ENCODE measurements around the gene ADGRD1. TPM values are rescaled to one million over a fixed set of nuclear protein-coding genes. Genes with fewer than 3 reads are reported as not detected.

Gene ADGRD1
- polyA plus RNA-seq, 3 donors: 3.3 to 11.0 (median 10.3) TPM

DNA sequence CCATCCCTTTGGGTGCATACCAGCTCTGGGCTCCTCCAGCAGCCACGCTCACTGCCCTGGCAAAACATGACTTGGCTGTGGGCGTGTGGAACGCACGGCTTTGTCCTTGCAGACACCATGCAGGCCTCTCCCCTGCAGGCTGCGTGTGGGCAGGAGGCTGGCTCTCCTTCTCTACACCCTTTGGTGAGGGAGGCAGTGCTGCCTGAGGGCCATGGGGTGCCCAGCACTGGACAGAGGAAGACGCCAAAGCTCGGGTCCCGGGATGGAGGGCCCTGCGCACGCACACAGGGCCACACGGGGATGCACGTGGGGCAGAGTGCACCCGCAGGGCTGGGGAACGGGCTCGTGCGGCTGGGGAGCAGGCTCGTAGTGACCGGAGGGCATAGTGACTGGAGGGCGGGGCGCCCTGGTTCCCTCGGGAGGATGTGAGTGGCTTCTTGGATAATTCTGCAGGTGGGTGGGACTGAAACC is 89.7 kb downstream of the ADGRD1 start:
- WGBS, 3 donors: 87 to 92% (median 91%) methylated on average over 21 of the region's 21 CpGs
- H3K27ac ChIP-seq (ENCODE audit: low read depth, low read length): no peak overlapping the region

DNA sequence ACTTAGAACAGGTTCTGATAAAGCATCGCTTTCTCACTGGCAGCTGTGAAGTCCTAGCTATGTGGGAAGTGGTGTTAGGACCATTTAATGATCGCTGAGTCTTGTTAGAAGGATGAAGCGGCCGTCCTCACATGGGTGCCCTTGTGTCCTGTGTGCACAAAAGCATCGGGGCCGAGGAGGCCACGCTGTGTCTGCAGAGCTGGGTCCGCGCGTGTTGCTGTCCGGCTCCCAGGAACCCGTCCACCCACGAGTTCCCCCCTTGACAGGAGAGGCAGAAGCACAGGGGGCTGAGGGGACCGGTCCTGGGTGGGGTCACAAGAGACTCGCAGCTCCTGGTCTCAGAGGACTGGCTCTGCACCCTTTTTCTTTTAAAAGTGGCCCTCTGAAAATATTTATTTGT is 90.4 kb downstream of the ADGRD1 start:
- WGBS, 3 donors: 81 to 94% (median 86%) methylated on average over 15 of the region's 15 CpGs
- no peak overlapping the region for H3K27ac ChIP-seq (ENCODE audit: low read depth, low read length)

DNA sequence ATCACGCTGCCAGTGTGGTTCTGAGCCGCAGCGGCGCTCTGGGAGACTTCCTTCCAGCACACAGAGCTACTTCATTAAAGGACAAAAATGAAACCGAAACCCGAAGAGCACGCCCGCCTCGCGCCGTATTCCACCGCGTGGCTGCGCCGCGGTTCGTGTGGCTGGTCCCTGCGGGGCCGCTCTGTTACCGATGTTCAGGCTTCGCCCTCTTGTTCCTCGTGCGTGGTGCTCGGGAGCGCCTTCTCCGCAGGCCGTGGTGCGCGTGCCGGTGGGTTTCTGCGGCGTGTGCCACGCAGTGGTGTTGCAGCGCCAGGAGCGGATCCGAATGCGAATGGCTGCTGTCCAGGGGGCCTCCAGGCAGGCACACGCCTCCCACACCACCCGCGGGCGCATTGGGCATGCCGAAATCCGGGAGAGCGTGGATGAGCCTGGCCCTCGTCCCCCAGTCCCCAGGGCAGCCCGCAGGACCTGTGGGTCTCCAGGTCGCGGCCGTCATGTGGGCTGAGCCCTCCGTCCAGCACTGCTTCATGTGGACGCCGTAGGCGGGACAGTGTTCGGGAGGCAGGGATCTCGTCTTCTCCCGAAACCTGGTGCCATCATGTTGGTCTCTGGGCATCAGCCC is 91.2 kb downstream of the ADGRD1 start:
- no peak overlapping the region for H3K27ac ChIP-seq (ENCODE audit: low read depth, low read length)
- 92 to 95% (median 93%) methylated on average over 56 of the region's 56 CpGs for WGBS, 3 donors

DNA sequence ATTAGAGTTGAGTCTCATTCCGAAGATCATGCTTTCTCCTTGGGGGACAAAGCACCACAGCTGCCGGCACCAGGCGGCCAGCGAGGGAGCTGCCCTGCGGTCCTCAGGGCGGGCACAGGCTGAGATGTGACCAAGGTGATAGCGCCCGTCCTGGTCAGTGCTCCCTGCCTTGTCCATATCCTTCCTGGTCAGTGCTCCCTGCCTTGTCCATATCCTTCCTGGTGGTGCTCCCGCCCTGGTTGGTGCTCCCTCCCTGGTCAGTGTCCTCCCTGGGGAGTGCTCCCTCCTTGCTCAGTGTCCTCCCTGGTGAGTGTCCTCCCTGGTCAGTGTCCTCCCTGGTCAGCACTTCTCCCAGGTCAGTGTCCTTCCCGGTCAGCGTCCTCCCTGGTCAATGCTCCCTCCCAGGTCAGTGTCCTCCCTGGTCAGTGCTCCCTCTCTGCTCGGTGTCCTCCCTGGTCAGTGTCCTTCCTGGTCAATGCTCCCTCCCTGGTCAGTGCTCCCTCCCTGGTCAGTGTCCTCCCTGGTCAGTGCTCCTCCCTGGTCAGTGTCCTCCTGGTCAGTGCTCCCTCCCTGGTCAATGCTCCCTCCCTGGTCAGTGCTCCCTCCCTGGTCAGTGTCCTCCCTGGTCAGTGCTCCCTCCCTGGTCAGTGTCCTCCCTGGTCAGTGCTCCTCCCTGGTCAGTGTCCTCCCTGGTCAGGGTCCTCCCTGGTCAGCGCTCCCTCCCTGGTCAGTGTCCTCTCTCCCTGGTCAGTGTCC is 92.2 kb downstream of the ADGRD1 start:
- no peak overlapping the region for H3K27ac ChIP-seq (ENCODE audit: low read depth, low read length)
- WGBS, 3 donors: 93 to 96% (median 96%) methylated on average over 13 of the region's 13 CpGs

DNA sequence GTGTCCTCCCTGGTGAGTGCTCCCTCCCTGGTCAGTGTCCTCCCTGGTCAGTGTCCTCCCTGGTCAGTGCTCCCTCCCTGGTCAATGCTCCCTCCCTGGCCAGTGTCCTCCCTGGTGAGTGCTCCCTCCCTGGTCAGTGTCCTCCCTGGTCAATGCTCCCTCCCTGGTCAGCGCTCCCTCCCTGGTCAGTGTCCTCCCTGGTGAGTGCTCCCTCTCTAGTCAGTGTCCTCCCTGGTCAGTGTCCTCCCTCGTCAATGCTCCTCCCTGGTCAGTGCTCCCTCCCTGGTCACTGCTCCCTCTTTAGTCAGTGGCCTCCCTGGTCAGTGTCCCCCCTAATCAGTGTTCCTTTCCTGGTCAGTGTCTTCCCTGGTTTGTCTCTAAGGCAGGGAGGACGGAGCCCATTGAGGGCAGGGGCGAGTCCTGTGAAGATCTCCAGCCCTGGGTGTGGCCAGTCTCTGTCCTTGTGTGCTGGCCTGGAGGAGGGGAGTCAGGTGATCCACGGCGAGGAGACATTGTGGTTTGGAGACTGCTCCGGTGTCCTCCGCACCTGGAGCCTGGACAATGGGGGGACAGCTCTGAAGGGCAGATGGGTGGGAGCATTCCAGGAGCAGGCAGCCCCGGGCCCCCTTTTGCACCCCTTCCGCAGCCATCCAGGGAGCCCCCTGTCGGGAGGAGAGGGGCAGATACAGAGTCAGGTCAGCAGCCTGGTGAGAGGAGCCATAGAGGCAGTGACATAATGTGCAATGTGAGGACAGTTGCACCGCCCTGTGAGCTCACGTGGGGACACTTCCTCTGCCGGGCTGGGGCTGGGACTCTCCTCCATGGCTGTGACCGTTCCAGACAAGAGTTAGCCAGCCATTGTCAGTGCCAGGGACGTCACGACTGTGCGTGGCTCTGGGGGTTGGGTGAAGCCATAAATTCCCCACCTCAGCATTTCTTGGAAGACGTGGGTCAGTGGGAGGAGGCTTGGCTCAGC is 93.4 kb downstream of the ADGRD1 start:
- H3K27ac ChIP-seq (ENCODE audit: low read depth, low read length): no peak overlapping the region
- 58 to 62% (median 59%) methylated on average over 19 of the region's 19 CpGs for WGBS, 3 donors

DNA sequence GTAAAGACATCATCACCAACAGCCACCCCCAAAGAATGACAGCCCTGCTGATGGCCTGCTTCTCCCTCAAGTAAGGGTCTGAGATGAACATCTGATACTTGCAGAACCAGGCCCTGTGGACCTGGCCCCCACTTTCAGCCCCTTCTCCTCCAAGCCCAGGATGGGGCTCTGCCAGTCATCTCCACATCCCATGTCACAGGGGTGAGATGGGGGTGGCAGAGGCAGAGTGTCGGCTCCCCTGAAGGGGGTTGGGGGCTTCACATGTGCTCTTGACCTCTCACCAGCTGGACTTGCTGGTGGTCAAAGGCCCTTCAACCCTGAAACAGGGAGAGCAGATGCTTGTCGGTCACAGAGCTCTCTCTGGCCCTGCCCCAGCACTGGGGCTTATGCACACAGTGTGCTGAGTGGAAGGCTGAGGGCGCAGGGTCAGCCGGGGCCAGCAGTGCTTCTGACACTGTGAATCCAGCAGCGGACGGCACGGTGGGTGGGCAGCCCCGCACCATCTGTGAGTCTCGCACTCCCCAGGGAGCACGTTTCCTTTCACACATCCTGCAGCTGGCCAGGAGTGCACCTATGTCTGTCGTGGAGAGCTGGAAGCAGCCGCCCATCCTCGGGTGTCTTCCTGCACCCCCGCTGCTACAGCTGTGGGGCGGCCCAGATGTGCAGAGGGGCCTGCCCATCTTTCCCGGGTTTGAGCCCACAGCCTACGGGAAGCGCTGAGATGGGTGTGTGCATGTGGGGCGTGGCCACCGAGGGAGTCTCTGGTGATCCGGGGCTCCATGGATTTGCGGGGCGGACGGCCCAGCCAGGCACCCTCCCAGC is 94.3 kb downstream of the ADGRD1 start:
- no peak overlapping the region for H3K27ac ChIP-seq (ENCODE audit: low read depth, low read length)
- WGBS, 3 donors: 38 to 67% (median 46%) methylated on average over 24 of the region's 24 CpGs

DNA sequence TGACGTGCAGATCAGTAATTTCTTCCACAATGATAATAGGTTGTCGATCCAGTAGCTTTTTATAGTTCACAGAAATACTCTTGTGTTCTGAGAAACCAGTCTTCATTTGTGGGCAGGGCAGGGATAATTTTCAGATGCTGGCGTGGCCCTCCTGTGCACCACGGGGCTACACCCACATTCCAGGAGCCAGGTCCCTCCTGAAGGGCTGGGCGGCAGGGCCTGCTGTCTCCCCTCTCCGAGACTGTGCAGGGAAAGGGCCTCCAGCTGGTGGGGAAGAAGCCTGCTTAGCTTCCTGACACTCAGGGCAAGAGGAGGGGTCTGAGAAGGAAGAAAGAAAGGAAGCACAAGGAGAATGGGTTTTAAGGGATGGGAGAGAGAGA is 94.9 kb downstream of the ADGRD1 start:
- 50 to 60% (median 52%) methylated on average over 6 of the region's 6 CpGs for WGBS, 3 donors
- H3K27ac ChIP-seq (ENCODE audit: low read depth, low read length): no peak overlapping the region

DNA sequence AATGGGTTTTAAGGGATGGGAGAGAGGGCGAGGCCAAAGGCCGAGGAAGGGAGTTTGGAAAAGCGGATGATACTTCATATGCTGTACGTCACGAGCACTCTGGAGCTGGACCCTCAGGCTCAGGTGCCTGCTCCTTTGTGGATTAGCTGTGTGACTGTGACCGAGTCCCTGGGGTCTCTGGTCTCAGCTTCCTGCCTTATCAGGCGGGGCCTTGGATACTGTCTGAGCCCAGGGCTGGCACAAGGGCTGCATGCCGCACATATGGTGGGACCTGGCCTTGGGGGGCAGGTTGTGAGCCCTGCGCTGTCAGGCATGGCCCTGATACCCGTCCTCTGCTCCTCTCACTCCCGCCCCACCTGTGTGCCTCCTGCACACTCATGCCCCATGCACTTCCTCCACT is 95.3 kb downstream of the ADGRD1 start:
- WGBS, 3 donors: 86 to 94% (median 90%) methylated on average over 11 of the region's 11 CpGs
- H3K27ac ChIP-seq (ENCODE audit: low read depth, low read length): no peak overlapping the region

DNA sequence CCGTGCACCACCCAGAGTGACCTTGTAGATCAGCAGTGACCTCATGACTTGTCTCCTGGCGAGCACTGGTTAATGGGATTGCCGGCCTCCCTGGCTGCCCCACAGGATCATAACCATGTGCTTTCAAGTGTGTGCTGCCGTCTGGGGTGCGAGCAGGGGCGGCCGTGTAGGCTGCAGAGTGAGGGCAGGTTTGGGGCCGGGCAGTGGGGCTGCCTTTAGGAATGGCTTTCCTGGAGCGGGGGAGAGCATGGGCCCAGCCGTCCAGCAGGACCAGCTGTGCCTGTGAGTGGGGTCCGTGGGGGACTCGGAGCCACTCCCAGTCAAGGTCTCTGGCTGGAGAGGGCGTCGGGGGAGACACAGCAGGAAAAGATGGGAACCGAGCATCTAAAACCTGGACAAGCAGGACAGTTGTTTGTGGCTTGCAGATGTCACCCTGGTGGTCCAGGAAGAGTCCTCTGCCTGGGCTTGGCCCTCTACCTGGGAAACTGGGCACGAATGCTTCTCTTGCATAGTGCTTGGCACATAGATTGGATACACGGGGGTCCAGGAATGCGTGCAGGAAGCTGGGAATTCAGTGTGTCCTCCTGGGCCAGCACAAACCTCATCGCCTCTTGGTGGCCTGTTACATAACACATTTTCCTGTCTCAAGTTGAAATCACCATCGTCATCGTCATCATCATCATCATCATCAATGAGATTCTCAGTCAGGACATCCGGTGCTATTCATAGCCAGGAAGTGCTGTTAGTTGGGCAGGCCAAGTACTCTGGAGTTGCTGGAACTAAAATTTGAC is 96.0 kb downstream of the ADGRD1 start:
- H3K27ac ChIP-seq (ENCODE audit: low read depth, low read length): no peak overlapping the region
- 61 to 72% (median 63%) methylated on average over 22 of the region's 22 CpGs for WGBS, 3 donors

DNA sequence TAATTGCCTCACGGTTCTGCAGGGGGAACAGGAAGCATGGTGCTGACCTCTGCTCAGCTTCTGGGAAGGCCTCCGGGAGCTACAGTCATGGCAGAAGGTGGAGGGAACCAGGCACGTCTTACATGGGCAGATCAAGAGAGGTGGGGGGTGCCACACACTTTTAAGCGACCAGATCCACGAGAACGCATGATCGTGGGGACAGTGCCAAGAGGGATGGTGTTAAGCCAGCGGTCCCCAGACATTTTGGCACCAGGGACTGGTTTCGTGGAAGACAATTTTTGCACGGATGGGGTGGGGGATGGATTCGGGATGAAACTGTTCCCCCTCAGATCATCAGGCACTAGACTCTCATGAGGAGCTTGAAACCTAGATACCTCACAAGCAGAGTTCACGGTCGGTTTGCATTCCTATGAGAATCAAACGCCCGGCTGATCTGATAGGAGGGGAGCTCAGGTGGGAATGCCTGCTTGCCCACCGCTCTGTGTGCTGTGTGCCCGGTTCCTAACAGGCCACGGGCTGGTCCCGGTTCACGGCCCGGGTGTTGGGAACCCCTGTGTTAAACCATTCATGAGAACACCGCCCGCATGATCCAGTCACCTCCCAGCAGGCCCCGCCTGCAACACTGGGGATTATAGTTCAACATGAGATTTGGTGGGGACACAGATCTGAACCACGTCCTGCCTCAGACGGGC is 96.9 kb downstream of the ADGRD1 start:
- H3K27ac ChIP-seq (ENCODE audit: low read depth, low read length): no peak overlapping the region
- WGBS, 3 donors: 85 to 87% (median 87%) methylated on average over 26 of the region's 26 CpGs

DNA sequence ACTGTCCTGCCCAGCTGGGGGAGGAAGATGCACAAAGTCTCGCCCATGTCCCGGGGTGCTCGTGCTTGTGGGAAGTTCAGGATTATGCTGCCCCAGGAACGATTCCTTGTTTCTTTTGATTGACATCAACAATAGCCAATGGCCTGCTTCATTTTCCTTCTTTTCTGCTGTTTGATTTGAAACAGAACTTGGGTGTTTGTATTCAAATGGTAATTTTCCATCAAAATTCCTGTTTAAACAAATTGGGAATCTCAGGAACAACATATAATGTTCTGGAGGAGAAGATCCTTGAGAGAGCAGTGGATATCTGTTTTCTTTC is 97.4 kb downstream of the ADGRD1 start:
- H3K27ac ChIP-seq (ENCODE audit: low read depth, low read length): no peak overlapping the region
- 79 to 91% (median 90%) methylated on average over 4 of the region's 4 CpGs for WGBS, 3 donors

DNA sequence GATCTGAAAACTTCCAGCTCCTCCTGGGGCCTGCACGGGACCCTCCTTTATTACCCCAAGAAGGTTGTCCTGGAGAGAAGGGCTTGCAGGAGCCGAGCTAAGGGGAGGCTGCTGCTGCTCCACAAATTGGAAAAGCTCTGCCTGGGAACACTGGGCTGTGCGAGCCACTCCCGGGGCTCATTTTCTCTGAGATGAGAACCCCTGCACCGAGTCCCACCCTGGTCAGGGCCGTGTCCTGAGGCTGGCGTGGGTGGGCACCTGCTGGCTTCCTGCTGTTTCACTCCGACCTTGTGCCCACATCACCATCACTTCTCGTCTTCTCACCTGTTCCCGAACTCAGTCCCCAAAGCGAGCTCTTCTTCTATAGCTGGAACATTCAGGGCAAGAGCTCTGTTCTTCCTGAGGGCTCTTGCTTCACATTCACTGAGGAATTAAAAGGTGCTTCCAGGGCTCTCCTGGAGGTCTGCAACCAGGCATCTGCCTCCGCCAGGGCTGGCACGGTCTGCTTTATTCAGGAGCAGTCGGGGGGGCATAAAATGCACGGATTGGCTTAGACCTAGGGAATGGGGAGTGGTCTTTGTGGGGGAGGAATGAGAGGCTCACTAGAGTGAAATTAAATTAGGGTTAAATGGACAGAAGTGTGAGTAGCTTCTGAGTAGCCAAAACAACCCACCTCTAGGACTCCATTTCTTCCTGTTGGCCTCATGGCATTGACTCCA is 98.5 kb downstream of the ADGRD1 start:
- WGBS, 3 donors: 83 to 91% (median 88%) methylated on average over 15 of the region's 15 CpGs
- H3K27ac ChIP-seq (ENCODE audit: low read depth, low read length): no peak overlapping the region

DNA sequence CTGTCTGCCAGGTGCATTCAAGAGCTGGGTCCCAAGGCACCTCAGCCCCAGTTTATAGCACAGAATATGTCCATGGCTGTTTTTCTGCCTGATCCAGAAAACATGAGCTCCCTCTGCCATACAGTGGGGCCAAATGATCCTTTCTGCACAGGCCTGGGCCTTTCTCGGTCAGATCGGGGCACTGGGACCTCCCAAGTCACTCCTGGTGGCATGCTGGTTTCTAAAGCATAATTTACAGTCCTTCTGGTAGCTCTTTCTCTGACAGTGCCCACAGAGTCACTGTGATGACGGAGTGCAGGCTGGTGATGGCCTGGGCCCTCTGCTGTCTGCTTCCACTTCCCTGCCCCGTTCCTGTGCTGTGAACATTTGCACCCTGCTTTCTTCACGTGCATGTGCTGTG is 99.2 kb downstream of the ADGRD1 start:
- WGBS, 3 donors: 77 to 86% (median 79%) methylated on average over 5 of the region's 5 CpGs

DNA sequence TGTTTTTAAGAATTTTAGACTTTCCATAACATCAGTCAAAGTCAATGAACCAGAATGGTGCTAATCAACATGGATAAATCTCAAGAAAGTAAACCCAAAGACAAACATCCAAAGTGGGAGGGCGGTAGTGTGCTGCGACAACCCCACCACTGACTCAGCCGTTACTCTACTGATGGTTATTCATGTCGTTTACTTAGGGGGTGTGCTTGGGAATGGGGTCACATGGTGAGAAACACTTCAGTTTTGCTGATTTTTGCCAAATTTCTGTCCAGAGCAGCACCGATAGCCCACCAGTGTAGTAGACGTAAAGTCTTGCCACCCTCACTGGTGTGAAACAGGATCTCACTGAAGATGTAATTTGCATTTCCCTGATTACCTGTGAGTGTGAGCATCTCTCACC is 99.9 kb downstream of the ADGRD1 start:
- H3K27ac ChIP-seq (ENCODE audit: low read depth, low read length): no peak overlapping the region
- 74 to 90% (median 85%) methylated on average over 6 of the region's 6 CpGs for WGBS, 3 donors

More for the DNA sequence above, 99.2 kb downstream of the ADGRD1 start:
- no peak overlapping the region for H3K27ac ChIP-seq (ENCODE audit: low read depth, low read length)

DNA sequence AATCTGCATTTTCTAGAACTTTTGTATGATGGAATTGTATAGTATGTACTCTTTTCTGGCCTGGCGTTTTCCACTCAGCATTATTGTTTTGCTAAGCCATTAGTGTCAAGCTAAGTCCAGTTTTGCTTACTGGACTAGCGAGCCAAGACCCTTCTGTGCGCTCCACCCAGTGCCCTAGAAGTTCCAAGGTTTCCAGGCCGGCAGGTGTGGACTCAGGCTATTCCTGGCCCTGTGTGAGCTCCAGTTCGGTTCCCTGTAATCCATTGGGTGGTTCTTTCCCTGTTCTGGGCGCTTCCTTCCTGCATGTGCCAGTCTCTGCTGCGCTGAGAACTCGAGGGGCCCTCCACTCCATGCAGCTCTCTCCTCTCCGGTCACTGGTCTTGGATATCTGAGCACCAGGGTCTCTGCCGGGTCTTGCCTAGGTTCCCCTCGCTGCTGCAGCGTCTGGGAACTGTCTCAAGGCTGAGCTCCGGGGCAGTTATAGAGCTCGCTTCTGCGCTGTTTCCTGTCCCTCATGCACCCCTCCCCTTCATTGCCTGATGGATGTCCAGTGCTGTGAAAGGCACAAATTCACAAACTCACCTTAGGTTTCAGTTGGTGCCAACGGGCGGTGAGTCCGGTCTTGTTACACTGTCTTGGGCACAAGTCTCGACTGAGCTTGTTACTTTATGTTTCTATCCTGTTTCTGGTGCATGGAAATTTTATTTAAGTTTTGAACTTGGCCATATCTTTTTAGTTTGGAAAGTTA is 100.8 kb downstream of the ADGRD1 start:
- no peak overlapping the region for H3K27ac ChIP-seq (ENCODE audit: low read depth, low read length)
- WGBS, 3 donors: 78 to 80% (median 78%) methylated on average over 19 of the region's 19 CpGs

DNA sequence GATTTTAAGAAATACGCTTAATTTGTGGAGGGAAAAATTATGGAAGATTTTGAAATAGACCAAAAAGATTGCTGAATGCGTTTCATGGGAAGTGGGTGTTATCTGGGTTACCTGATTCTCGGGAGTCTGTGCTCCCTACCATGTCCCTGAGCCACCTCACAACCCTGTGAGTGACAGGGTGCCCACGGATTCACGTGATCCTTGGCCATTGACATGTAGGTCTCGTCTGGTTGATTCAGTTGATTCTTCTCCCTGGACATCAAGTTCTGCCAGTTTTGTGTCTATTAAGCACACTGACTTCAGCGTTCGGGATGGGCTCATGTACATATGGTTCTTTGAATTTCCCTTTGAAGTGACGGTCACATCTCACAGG is 101.4 kb downstream of the ADGRD1 start:
- WGBS, 3 donors: 76 to 89% (median 85%) methylated on average over 9 of the region's 9 CpGs
- no peak overlapping the region for H3K27ac ChIP-seq (ENCODE audit: low read depth, low read length)

Measured in adipose tissue (tissue), 3 donors.